ENCODE results near the gene IFNLR1. TPM values are rescaled to one million over a fixed set of nuclear protein-coding genes. Genes with fewer than 3 reads are reported as not detected.

IFNLR1 gene
- total RNA-seq, 1 experiment from 2014 or later = 1.5 TPM

DNA sequence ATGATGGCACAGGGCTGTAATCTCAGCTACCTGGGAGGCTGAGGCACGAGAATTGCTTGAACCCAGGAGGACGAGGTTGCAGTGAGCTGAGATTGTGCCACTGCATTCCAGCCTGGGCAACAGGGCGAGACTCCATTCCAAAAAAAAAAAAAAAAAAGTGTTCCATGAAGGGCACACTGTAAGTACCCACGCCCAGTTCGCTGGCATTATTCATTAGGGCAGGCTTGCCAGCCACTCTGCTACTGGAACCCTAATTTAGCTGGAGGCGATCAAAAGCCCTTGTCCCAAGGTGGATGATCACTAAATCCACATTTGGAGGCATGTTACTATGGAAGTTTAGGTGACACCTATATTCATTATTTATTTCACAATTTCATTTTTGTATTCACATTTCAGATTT lies 5.0 kb downstream of the IFNLR1 start:
- in situ Hi-C loops (cut with HindIII; ENCODE audit: low sequenced_read_pairs) = loop anchor here (25.0 kb wide), 1 partner anchor 205 kb away; no protein-coding TSS in a partner anchor
- DNase-seq (ENCODE audit: low spot score) = no peak

DNA sequence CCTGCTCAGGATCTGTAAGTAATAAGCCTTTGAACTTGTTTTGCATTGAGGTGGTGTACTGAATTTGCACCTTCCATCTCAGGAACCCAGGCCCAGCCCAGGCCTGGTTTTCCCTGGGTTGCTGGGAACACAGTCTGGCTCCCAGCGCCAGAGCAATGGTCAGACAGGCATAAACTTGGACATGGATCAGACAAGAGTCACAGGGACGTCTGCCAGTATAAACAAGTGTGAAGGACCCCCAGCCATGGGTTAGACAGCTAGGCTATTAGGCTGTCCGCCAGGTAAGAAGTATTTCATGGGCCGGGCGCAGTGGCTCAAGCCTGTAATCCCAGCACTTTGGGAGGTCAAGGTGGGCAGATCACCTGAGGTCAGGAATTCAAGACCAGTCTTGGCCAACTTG lies 5.5 kb downstream of the IFNLR1 start:
- no peak for DNase-seq (ENCODE audit: low spot score)
- in situ Hi-C loops (cut with HindIII; ENCODE audit: low sequenced_read_pairs) = loop anchor here (25.0 kb wide), 1 partner anchor 206 kb away; no protein-coding TSS in a partner anchor

DNA sequence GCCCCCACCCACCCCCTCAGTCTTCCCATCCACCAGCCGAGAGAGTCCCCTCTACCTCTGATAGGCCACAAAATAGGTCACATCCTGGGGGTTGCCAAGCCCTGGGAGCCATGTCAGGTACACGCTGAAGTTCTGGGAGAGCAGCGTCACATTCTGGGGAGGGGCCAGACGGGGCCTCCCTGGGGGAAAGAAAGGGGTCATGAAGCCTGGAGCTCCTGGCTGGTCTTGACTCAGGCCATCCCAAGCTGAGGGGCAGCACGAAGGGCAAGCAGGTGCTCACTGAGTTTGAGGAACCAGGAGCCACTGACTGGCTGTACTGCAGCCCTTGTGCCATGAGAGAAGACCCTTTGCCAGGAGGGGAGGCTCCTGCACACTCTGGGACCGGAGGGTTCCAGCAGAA lies 6.4 kb downstream of the IFNLR1 start:
- in situ Hi-C loops (cut with HindIII; ENCODE audit: low sequenced_read_pairs) = loop anchor here (25.0 kb wide), 1 partner anchor 207 kb away; no protein-coding TSS in a partner anchor

DNA sequence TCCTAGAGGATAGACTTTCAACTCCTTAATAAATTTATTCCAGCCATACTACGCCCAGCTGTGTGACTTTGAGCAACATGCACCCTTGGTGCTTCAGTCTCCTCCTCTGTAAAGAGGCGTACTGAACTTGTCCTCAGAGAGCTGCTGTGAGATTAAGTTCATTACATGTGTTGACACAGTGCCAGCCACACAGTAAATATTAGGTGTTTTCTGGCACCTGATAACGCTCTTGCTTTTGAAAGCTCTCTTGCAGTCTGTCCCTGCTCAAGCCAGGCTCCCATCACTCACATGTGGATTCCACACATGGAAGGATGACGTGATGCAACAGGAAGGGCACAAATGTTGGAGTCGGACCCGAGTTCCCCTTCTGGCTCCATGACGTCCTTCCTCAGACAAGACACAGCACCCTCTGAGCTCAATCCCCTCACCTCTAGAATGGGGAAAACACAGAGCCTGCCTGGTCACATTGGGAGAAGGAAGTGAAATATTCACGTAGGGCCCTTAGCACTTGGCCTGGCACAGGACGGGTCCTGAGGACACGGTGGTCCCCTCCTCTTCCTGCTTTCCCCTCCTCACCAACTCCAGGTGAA lies 7.7 kb downstream of the IFNLR1 start:
- no peak for DNase-seq (ENCODE audit: low spot score)
- in situ Hi-C loops (cut with HindIII; ENCODE audit: low sequenced_read_pairs) = loop anchor here (25.0 kb wide), 1 partner anchor 208 kb away; no protein-coding TSS in a partner anchor

More for the DNA sequence above, 6.4 kb downstream of the IFNLR1 start:
- DNase-seq (ENCODE audit: low spot score) = no peak

DNA sequence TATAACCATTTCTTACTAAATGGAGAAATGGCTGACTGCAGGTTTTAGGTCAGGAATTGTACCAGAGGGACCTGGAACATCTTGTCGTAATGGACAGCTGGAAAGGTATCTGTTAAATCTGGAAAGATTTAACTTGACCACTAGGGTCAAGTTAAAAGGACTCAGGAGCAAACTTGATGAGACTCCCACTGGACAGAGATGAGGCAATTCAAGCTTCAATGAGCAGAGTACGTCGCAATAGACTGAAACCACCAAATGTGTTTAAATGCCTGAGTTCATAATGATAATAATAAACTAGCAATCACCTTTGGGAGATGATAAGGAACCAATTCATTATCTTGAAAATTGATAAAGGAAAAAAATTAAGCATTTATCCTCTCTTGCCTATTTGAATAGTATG lies 8.7 kb downstream of the IFNLR1 start:
- no peak for DNase-seq (ENCODE audit: low spot score)
- in situ Hi-C loops (cut with HindIII; ENCODE audit: low sequenced_read_pairs) = loop anchor here (25.0 kb wide), 1 partner anchor 209 kb away; no protein-coding TSS in a partner anchor

DNA sequence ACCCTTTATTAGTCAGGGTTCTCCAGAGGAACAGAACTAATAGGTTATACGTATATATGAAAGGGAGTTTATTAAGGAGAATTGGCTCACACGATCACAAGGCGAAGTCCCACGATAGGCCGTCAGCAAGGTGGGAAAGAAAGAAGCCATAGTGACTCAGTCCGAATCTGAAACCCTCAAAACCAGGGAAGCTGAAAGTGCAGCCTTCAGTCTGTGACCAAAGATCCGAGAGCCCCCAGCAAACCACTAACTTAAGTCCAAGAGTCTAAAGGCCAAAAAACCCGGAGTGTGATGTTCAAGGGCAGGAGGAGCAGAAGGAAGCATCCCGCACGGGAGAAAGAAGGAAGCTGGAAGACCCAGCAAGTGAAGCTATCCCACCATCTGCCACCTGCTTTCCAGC lies 9.9 kb downstream of the IFNLR1 start:
- in situ Hi-C loops (cut with HindIII; ENCODE audit: low sequenced_read_pairs) = loop anchor here (25.0 kb wide), 1 partner anchor 210 kb away; no protein-coding TSS in a partner anchor
- DNase-seq (ENCODE audit: low spot score) = no peak

DNA sequence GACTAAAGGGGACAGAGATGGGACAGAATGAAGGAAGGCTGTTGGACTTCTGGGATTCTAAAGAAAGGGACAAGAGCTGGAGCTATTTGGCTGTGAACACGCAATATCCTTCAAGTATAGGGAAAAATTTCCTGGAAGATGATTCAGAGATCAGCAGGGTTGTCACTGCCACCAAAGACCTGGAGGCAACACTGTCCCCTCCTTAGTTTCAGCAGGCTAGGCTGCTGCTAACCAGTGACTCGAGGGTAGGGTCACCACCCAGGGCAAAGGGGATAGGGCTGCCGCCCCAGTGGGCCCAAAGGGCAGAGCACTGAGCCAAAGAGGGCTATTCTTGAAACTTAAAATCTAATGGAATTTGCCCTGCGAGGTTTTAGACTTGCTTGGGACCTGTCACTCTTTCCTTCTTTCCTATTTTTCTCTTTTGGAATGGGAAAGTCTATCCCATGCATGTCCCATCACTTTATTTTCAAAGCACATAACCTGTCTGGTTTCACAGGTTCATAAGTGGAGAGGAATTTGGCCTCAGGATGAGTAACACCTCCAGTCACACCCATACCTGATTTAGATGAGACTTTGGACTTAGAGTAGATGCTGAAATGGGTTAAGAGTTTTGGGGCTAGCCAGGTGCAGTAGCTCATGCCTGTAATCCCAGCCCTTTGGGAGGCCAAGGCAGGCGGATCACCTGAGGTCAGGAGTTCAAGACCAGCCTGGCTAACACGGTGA lies 11.9 kb downstream of the IFNLR1 start:
- in situ Hi-C loops (cut with HindIII; ENCODE audit: low sequenced_read_pairs) = loop anchor here (25.0 kb wide), 1 partner anchor 212 kb away; no protein-coding TSS in a partner anchor

DNA sequence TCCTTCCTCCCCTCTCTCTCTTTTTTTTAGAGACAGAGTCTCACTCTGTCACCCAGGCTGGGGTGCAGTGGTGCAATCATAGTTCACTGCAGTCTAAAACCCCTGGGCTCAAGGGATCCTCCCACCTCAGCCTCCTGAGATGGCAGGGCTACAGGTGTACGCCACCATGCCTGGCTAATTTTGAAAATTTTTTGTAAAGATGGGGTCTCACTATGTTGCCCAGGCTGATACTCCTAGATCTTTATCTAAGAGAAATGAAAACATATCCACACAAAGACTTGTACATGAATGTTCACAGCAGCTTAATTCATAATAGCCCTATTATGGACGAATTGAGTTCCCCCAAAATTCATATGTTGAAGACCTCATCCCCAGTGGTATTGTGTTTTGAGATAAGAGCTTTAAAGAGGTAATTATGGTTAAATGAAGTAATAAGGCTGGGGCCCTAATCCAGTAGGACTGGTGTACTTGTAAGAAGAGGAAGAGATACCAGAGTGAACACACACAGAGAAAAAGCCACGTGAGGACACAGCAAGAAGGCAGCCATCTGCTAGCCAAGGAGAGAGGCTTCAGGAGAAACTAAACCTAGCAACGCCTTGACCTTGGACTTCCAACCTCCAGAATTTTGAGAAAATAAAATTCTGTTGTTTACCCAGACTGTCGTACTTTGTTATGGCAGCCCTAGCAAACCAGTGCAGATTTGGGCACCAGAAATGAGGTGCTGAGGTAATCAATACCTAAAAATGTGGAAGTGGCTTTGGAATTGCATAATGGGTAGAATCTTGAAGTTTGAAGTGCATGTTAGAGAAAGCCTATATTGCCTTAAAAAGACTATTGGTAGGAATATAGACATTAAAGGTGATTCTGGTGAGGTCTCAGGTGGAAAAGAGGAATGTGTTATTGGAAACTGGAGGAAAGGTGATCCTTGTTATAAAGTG lies 13.2 kb downstream of the IFNLR1 start:
- DNase-seq (ENCODE audit: low spot score) = no peak
- in situ Hi-C loops (cut with HindIII; ENCODE audit: low sequenced_read_pairs) = no loop called here

More for the DNA sequence above, 11.9 kb downstream of the IFNLR1 start:
- DNase-seq (ENCODE audit: low spot score) = no peak

DNA sequence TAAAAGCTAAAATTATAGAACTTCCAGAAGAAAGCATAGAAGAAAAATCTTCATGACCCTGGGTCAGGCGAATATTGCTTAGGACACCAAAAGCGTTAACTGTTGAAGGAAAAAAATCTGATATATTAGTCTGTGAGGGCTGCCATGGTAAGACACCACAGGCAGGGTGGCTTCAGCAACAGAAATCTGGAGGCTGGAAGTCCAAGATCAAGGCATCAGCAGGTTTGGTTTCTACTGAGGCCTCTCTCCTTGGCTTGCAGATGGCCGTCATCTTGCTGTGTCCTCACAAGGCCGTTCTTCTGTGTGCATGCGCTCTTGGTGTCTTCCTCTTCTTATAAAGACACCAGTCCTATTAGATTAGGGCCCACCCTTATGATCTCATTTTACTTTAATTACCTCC lies 14.5 kb downstream of the IFNLR1 start:
- in situ Hi-C loops (cut with HindIII; ENCODE audit: low sequenced_read_pairs) = no loop called here
- no peak for DNase-seq (ENCODE audit: low spot score)

DNA sequence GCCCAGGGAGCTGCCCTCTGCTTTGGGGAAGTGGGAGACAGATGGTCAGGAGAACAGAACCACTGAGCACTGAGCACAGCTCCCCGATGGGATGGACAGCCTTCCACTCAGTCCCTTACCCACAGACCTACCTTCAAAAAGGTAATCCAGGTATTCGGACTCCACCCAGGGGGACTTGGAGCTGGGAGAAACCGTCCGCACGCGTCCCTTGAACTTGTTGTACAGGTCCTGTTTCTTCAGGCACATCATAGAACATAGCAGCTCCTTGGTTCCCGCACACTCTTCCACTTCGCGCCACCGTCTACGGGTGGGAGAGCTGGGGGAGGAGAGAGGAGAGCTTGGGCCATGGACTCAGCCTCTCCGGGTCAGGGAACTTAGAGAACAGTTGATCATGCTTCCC lies 17.8 kb downstream of the IFNLR1 start:
- no peak for DNase-seq (ENCODE audit: low spot score)
- in situ Hi-C loops (cut with HindIII; ENCODE audit: low sequenced_read_pairs) = no loop called here

DNA sequence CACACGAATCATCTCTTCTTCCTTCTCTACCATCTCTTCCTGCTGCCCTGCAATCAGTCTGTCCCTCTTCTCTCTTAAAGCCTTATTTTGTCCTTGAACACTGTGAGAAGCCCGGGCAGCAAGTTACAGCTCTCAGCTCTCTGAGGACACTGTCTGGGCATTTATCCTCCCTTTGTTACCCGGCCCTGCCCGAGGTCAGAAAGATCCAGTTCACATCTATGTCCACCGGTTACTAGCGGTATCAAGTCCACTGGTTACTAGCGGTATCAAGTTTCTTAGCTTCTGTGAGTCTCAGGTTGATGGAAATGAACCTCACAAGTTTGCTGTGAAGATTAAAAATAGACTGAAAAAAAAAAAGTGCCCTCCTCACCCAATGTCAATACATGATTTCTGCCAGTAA lies 18.8 kb downstream of the IFNLR1 start:
- in situ Hi-C loops (cut with HindIII; ENCODE audit: low sequenced_read_pairs) = no loop called here
- no peak for DNase-seq (ENCODE audit: low spot score)

DNA sequence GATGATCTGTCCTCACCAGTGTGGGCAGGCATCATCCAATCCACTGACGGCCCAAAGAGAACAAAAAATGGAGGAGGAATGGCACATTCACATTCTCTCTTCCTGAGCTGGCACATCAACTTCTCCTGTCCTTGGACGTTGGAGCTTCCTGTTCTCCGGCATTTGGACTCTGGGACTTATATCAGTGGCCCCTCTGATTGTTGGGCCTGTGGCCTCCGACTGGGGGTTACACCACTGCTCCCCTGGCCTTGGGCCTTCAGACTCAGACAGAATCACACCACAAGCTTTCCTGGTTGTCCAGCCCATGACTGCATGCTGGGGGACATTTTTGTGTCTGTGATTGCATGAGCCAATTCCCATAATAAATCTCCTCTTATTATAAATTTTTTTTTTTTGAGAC lies 20.1 kb downstream of the IFNLR1 start:
- in situ Hi-C loops (cut with HindIII; ENCODE audit: low sequenced_read_pairs) = no loop called here
- DNase-seq (ENCODE audit: low spot score) = no peak

DNA sequence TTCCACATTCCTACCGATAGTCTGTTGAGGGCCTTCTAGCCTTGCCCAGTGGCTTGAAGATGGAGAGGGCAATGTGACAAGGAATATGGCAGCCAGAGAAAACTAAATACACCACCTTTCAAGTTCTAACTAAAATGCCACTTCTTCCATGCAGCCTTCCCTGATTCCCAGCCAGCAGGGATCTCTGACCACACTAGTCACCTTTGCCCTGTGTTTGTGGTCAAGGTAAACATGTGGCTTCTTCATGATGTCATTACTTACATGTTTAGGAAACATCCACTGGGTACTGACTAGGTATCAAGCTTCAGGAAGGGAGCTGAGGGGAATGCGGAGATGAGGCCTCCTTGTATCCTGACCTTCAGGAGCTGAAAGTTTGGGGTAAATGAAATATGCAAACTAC lies 21.6 kb downstream of the IFNLR1 start:
- in situ Hi-C loops (cut with HindIII; ENCODE audit: low sequenced_read_pairs) = no loop called here

DNA sequence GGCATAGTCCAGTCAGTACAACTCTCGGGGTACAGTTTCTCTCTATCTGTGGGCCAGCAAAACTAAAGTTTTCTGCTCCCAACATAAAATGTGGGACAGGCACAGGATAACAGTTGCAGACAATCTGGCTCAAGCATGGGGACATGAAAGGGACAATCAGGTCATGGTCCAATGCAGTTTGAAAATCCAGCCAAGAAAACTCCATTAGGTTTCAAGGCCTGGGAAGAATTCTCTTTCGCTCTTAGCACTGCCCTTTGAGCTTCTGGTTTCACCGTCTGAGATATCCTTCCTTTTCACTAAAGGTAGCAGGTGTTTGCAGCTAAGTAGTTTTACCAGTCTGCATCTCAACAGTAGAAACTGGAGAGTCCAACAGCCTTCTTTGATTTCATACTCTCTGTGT lies 23.1 kb downstream of the IFNLR1 start:
- DNase-seq (ENCODE audit: low spot score) = no peak
- in situ Hi-C loops (cut with HindIII; ENCODE audit: low sequenced_read_pairs) = no loop called here

More for the DNA sequence above, 21.6 kb downstream of the IFNLR1 start:
- no peak for DNase-seq (ENCODE audit: low spot score)

DNA sequence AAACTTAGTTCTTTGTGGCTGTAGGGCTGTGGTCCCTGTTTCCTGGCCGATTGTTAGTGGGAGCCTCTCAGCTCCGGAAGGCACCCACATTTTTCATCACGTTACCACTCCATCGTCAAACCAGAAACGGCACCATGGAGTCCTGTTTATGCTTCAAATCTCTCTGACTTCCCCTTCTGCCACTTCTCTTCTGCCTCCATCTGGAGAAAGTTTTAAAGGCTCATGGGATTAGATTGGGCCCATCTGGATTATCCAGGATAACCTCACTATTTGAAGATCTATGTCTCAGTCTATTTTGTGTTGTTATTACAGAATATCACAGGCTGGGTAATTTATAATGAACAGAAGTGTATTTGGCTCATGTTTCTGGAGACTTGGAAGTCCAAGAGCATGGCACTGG lies 24.9 kb downstream of the IFNLR1 start:
- in situ Hi-C loops (cut with HindIII; ENCODE audit: low sequenced_read_pairs) = no loop called here
- no peak for DNase-seq (ENCODE audit: low spot score)

DNA sequence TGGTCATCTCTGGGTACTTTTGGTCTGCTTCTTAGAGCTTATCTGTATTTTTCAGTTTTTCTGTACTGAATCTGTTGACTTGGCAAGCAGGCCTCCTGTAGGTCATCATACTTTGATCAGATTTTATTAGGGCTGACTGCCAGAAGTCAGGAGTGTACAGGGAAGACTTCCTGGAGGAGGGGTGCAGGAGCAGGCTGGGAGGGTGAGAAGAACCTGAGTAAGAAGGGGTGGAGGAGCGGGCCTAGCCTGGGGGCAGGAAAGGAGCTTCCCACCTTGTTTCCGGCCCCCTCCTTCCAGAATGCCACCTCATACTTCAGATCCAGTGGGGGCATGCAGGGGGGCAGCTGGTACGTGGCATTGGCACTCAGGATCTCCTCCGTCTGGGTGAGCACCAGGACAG lies 25.8 kb downstream of the IFNLR1 start:
- no peak for DNase-seq (ENCODE audit: low spot score)
- in situ Hi-C loops (cut with HindIII; ENCODE audit: low sequenced_read_pairs) = no loop called here

DNA sequence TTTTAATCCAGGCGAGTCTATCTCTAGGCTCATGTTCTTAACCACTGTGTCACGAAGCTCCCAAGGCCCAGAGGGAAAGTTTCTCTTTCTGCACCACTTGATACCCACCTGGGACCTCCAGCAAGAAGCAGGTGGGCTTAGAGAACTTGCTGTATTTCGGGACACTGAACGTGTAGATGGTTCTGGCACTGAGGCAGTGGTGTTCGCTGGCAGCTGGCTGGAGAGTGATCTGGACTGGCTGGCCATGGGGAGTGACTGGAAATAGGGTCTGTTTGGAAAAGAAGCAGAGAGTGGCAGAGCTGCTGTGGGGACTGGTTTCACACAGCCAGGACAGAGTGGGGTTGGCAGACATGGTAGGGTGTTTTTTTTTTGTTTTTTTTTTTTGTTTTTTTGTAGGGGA lies 27.7 kb downstream of the IFNLR1 start:
- no peak for DNase-seq (ENCODE audit: low spot score)
- in situ Hi-C loops (cut with HindIII; ENCODE audit: low sequenced_read_pairs) = no loop called here

DNA sequence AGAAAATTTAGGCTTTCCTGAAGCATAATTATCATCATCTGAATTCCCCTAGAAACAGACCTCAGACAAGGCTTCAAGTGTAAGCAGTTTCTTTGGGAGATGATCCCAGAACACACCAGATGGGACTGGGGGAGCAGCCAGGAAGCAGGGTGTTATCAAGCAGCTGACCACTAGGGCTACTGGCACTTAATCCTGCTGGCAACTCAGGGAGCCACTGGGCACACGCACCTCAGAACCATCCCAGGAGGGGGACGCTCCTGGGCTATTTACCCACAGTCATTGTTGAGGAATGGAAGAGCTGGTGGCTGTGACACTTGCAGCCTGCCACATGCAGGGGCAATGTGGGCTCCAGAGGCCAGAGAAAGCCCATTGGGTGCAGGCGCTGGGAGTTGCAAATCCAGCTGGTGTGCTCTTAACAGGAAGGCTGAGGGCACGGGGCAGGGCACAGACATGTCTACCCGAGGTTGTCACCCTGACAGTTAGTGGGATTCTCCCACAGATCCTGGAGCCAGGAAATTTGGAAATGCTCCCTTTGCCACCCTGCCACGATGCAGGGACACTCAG lies 29.1 kb downstream of the IFNLR1 start:
- in situ Hi-C loops (cut with HindIII; ENCODE audit: low sequenced_read_pairs) = no loop called here
- DNase-seq (ENCODE audit: low spot score) = peak; percentile 97

DNA sequence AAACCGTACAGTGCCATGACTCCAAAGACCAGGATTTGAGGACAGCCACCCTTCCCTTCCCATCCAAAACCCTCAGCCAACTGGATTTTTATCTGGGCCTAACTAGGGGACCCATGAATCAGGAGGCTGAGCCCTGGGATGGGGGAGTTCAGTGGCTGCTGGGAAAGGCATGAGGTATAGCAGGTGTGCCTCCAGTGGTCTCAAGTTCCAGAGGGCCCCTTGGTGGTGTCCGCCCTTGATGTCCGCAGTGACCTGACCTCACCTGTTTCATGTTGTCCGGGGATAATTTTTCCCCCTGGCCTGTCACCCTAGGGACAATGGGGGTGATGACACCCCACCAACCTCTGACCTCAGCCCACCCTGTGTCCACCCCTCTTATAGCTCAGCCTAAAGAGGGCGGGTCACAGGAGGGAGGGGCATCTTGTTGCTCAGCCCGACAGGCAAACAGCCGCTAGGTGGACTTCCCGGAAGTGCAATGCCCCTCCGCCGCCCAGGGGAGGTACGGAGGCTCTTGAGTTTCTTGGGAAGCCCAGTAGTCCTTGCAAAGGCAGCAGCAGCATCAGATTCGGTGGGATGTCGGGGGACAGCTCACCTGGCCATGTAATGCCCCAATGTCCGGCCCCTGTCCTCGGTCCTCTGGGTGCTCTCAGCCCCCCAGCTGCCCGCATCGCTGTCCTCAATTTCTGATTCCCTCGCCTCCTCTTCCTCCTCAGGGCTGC lies 30.4 kb downstream of the IFNLR1 start:
- in situ Hi-C loops (cut with HindIII; ENCODE audit: low sequenced_read_pairs) = no loop called here
- no peak for DNase-seq (ENCODE audit: low spot score)
